Tibial nerve (tissue), 4 donors: ENCODE data around the gene NIPAL4. TPM values are rescaled to one million over a fixed set of nuclear protein-coding genes. Genes with fewer than 3 reads are reported as not detected.

Experiments
- DNase-seq, 2 donors: peaks; one replicate each; pipeline ENCODE4 v3.0.0-alpha.2; 2019; ENCODE audit warnings: low spot score in 2 of 2
- H3K27ac ChIP-seq, 4 donors: fragments of 200-600 bp; sonication (generic) in 3 of 4; one replicate each; pipeline ENCODE4 v1.5.1; 2017 to 2019; ENCODE audit warnings: mild to moderate bottlenecking in 1 of 4
- H3K27me3 ChIP-seq, 2 donors: fragments of 200-600 bp; sonication (generic) in 1 of 2; one replicate each; pipeline versions ENCODE4 v1.5.1 to v1.6.0; 2017 to 2019
- H3K36me3 ChIP-seq, 3 donors: fragments of 200-600 bp; sonication (generic); one replicate each; pipeline ENCODE4 v1.5.1; 2018 to 2019
- H3K4me1 ChIP-seq, 4 donors: fragments of 200-600 bp; sonication (generic) in 3 of 4; one replicate each; pipeline ENCODE4 v1.5.1; 2017 to 2019
- H3K4me3 ChIP-seq, 4 donors: fragments of 200-600 bp; sonication (generic) in 3 of 4; one replicate each; pipeline ENCODE4 v1.5.1; 2017 to 2019; ENCODE audit warnings: mild to moderate bottlenecking in 1 of 4, moderate library complexity in 1 of 4
- H3K9me3 ChIP-seq, 4 donors: fragments of 200-600 bp; sonication (generic) in 3 of 4; one replicate each; pipeline ENCODE4 v1.5.1; 2017 to 2019
- CTCF ChIP-seq, 5 experiments: fragments of 200-600 bp in 3 of 5; fragments of 450-650 bp in 2 of 5; sonication (generic) in 3 of 5; IDR thresholded peaks; one replicate each; pipeline ENCODE4 v1.5.1; 2016 to 2019; ENCODE audit warnings: antibody characterized with exemption in 5 of 5, mild to moderate bottlenecking in 3 of 5, moderate library complexity in 2 of 5
- EP300 ChIP-seq, 2 donors: sonication (generic); formaldehyde crosslinking; IDR thresholded peaks; one replicate each; pipeline ENCODE4 v1.6.1; 2017; ENCODE audit warnings: antibody characterized with exemption in 2 of 2, mild to moderate bottlenecking in 1 of 2
- POLR2A ChIP-seq, 2 donors: fragments of 450-650 bp; IDR thresholded peaks; one replicate each; pipeline ENCODE4 v1.6.1; 2017; ENCODE audit warnings: antibody characterized with exemption in 2 of 2, mild to moderate bottlenecking in 2 of 2, moderate library complexity in 2 of 2
- WGBS, 2 donors: methylation state at CpG; one replicate each; pipeline ENCODE4 v1.1.5; 2018; 5-methylcytosine and 5-hydroxymethylcytosine counted together
- total RNA-seq, 4 donors: library from RNA; depleted of rRNA; stranded (reverse); fragments of >200 nt; gene quantifications; one replicate each; pipeline ENCODE4 v1.1.0, GENCODE V29; 2016

Gene NIPAL4
- total RNA-seq, 4 donors from 2014 or later, result 0.84 to 5.7 (median 2.4) TPM; not detected in 1

DNA sequence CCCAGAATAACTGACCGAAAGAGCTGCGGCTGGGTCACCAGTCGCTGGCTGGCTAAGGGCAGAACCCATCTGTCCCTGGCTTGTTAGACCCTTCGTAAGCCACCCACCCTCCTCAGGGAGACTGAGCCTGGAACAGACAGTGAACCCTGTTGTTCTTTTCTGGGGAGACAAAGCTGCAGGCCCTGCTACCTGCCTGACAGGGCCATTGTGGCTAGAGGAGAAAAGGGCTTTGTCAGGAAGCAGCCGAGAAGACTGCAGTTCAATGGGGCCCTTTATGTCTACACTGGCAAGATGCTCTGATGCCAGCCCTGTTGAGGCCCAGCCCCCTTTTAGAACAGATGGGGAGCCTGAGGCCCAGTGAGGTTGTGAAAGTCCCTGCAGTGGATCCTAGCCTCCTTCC is 3.7 kb upstream of the NIPAL4 start:
- Histone ChIP-seq H3K4me3 (no peak overlapping the region), H3K36me3 (no peaks in the 10 kb centered on the region), H3K27me3 (peaks cover 0 to 16% of the 10 kb centered on the region in 2 donors), H3K4me1 (peaks cover 0 to 16% (median 11%) of the 10 kb centered on the region in 4 donors), H3K9me3 (no peaks in the 10 kb centered on the region), H3K27ac (no peak overlapping the region)
- TF ChIP-seq EP300 (IDR thresholded peaks at IDR 0.05), result no peak
- TF ChIP-seq POLR2A (IDR thresholded peaks at IDR 0.05), result no peak
- TF ChIP-seq CTCF (IDR thresholded peaks at IDR 0.05), result no peak
- WGBS, 2 donors, result 38 to 66% methylated on average over 5 of the region's 5 CpGs
- no peak for DNase-seq

DNA sequence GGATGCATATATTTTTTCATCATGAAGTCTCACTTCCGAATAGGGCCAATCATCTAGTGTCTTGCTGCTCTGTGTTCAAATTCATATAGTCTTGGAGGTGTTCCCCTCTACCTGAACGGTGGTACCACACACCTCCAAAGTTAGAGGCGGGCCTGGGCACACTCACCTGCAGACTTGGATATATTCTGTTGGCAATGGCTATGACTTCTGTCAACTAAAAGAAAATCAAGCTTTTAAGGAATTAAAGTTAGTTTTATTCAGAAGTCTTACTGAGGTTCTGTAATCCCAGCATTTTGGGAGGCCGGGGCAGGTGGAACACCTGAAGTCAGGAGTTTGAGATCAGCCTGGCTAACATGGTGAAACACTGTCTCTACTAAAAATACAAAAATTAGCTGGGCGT is 2.6 kb upstream of the NIPAL4 start:
- Histone ChIP-seq H3K4me3 (no peak overlapping the region), H3K36me3 (no peaks in the 10 kb centered on the region), H3K27me3 (peaks cover 0 to 20% of the 10 kb centered on the region in 2 donors), H3K27ac (no peak overlapping the region), H3K9me3 (no peaks in the 10 kb centered on the region), H3K4me1 (peaks cover 0 to 16% (median 11%) of the 10 kb centered on the region in 4 donors)
- WGBS, 2 donors, result 94% methylated on average over 5 of the region's 5 CpGs
- TF ChIP-seq EP300 (IDR thresholded peaks at IDR 0.05) (no peak), CTCF (IDR thresholded peaks at IDR 0.05) (no peak), POLR2A (IDR thresholded peaks at IDR 0.05) (no peak)
- no peak for DNase-seq

DNA sequence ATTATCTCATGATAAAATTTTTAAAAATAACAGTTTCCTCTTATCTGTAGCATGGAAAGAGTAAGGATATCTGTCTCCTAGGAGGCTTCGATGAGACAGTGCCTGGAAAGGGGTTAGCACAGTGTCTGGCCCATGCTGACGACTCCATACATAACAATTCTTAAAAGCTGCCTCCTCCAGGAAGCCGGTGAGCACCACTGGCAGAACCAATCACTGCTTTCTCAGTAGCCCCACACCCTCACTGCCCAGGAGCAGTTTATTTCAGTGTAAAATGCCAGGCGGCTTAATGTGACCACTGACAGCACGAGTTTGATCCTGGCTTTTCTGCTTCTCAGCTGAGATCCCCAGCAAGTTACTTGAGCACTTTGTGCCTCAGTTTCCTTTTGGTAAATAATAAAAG is 1.2 kb upstream of the NIPAL4 start:
- TF ChIP-seq CTCF (IDR thresholded peaks at IDR 0.05), result no peak
- no peak for TF ChIP-seq POLR2A (IDR thresholded peaks at IDR 0.05)
- TF ChIP-seq EP300 (IDR thresholded peaks at IDR 0.05), result no peak
- 85 to 91% methylated on average over 5 of the region's 5 CpGs for WGBS, 2 donors
- Histone ChIP-seq H3K9me3 (no peaks in the 10 kb centered on the region), H3K4me3 (no peak overlapping the region), H3K27me3 (peaks cover 0 to 20% of the 10 kb centered on the region in 2 donors), H3K36me3 (no peaks in the 10 kb centered on the region), H3K27ac (no peak overlapping the region), H3K4me1 (peaks cover 0 to 16% (median 11%) of the 10 kb centered on the region in 4 donors)
- no peak for DNase-seq

- peaks cover 0 to 26% (median 11%) of the 10 kb centered on the region in 4 donors for H3K4me1 ChIP-seq
- WGBS, 2 donors, result 95 to 96% methylated on average over 4 of the region's 4 CpGs
- no peak overlapping the region for H3K4me3 ChIP-seq
- H3K36me3 ChIP-seq, result no peaks in the 10 kb centered on the region
- no peak overlapping the region for H3K27ac ChIP-seq
- DNase-seq, result no peak
- peaks cover 0 to 20% of the 10 kb centered on the region in 2 donors for H3K27me3 ChIP-seq
- TF ChIP-seq CTCF (IDR thresholded peaks at IDR 0.05), result no peak
- no peak for TF ChIP-seq POLR2A (IDR thresholded peaks at IDR 0.05)
- TF ChIP-seq EP300 (IDR thresholded peaks at IDR 0.05), result no peak
- H3K9me3 ChIP-seq, result no peaks in the 10 kb centered on the region
Observed at GRCh38 chr5:157460921-157461792, 1.1 kb downstream of the NIPAL4 start.

- no peak for DNase-seq
- WGBS, 2 donors, result 83 to 92% methylated on average over 8 of the region's 8 CpGs
Observed at GRCh38 chr5:157463081-157463480, 3.1 kb downstream of the NIPAL4 start.

More at GRCh38 chr5:157463081-157463480, 3.1 kb downstream of the NIPAL4 start:
- Histone ChIP-seq H3K4me1 (peaks cover 0 to 26% (median 11%) of the 10 kb centered on the region in 4 donors), H3K27ac (no peak overlapping the region), H3K4me3 (no peak overlapping the region), H3K36me3 (no peaks in the 10 kb centered on the region), H3K27me3 (peaks cover 0 to 20% of the 10 kb centered on the region in 2 donors), H3K9me3 (no peaks in the 10 kb centered on the region)
- TF ChIP-seq EP300 (IDR thresholded peaks at IDR 0.05) (no peak), CTCF (IDR thresholded peaks at IDR 0.05) (no peak), POLR2A (IDR thresholded peaks at IDR 0.05) (no peak)
